GM18508 (cell line): ENCODE data around the gene RSRP1.

Source experiments
- ATAC-seq: cut with Tn5 transposase; IDR thresholded peaks from one replicate; pipeline ENCODE4 v1.9.1; 2021; ENCODE audit warnings: moderate number of reproducible peaks; ENCODE audit not compliant: insufficient read depth, unreplicated experiment

The RSRP1 gene

GRCh38 chr1:25220666-25221065, 26.6 kb downstream of the RSRP1 start:
- no peak for ATAC-seq

DNA sequence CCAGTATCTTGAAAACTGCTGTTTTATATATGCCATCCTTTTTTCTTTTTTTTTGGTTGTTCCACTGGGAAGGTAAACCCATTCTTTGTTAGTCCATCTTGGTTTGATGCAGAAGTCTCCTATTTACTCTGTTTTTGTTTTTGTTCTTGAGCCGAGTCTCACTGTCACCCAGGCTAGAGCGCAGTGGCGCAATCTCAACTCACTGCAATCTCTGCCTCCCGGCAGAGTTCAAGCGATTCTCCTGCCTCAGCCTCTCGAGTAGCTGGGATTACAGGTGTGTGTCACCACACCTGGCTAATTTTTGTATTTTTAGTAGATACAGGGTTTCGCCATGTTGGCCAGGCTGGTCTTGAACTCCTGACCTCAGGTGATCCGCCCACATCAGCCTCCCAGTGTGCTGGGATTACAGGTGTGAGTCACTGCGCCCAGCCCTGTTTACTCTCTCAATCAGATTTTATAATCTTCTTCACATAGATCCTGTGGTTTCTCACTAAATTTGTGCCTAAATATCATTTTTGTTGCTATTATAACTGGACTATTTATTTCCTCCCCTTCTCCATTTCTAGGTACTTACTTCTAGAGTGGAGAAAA, 27.5 kb downstream of the RSRP1 start:
- ATAC-seq = no peak

DNA sequence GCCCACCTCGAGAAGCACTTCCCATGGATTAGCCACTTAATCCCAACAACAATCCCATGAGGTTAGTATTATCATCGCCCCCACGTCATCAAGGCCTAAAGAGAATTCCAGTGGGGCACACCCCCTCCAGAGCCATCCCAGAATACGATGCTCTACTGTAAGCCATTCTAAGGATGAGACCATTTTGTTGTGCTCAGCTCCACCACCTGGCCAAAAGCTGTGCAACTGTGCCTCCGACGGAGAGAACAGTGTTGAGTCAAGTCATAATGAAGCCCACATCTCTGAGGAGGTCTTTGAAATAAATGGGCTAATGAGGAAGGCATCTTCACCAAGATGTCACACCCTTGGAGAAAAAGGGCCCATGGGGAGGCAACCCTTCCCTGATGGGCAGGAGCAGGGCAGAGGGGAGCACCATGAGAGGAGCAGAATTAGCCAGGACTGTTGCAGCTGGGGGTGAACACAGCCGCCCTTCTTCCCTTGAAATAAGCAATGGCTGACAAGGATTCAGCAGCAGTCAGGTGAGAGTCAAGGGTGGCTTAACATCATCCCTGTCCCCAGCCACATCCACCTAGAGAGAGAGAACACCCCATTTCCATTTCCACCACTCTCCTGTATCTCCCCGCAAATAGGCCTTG, 29.5 kb downstream of the RSRP1 start:
- ATAC-seq = no peak

DNA sequence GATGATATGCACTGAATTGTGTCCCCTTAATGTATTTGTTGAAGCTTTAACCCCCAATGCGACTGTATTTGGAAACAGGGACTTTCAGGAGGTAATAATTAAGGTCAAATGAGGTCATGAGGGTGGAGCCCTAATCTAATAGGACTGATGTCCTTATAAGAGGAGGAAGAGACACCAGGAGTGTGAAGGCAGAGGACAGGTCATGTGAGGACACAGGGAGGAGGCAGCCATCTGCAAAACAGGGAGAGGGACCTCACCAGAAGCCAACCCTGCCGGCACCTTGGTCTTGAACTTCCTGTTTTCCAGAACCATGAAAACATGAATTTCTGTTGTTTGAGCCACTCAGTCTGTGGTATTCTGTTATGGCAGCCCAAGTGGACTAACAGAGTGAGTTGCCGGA, 30.2 kb downstream of the RSRP1 start:
- no peak for ATAC-seq

GRCh38 chr1:25216123-25216522, 31.1 kb downstream of the RSRP1 start:
- no peak for ATAC-seq

DNA sequence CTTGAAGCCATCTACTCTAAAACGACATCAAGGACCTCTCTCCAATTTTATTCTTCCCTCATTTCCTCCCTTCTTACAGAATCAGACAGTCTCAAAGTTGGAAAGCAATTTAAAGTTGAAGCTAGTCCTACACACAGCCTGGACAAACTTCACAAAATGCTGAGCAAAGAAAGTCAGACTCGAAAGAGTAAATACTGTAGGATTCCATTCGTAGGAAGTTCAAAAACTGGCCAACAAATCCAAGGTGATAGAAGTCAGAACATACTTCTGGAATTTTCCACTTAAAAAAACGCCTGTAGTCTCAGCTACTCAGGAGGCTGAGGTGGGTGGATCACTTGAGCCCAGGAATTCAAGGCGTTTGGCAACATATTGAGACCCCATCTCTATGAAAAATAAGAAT, 34.5 kb downstream of the RSRP1 start:
- ATAC-seq = no peak

DNA sequence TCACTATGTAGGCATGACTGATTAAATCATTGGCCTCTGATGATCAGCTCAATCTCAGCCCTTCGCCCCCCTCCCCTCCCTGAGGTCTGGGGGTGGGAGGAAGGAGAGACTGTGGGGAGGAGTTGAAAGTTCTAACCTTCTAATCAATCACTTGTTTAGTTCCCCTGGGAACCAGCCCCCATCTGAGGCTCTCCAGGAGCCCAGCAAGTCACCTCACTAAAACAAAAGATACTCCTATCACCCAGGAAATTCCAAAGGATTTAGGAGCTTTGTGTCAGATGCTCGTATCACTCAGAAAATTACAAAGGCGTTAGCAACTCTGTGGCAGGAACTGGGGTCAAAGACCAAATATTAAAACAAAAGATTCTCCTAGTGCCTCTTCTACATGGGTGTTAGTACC, 36.5 kb downstream of the RSRP1 start:
- no peak for ATAC-seq

DNA sequence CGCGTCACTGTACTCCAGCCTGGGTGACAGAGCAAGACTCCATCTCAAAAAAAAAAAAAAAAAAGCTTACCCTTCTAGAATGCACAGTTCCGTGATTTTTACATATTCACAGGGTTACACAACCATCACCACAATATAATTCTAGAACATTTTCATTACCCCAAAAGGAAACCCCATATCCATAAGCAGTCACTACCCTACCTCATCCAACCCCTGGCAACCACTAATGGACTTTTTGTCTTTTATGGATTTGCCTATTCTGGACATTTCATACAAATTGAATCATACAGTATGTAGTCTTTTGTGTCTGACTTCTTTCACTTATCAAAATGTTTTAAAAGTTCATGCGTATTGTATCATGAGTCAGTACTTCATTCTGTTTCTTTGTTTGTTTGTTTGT, 37.7 kb downstream of the RSRP1 start:
- ATAC-seq = no peak

GRCh38 chr1:25208561-25209222, 38.6 kb downstream of the RSRP1 start:
- ATAC-seq = no peak

GRCh38 chr1:25208092-25208491, 39.2 kb downstream of the RSRP1 start:
- ATAC-seq = no peak

- ATAC-seq = no peak
Observed at GRCh38 chr1:25206201-25206600, 41.1 kb downstream of the RSRP1 start.

DNA sequence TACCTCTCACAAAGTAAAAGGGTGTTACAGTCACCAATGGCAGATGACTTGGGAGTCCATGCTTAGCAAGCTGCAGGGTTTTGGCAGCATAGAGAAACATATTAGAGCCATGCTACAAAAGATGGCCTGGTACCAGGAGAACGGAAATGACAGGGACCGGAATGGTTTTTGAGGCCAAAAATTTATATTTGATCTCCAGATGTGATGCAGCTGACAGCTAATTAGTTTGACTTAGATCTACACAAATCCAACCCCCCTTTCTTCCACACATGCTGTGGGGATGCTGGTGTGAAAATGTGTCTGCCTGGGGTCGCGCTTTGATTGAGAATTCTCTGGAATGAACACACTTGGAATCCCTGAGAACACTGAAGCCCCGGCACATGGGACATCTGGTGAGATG, 41.5 kb downstream of the RSRP1 start:
- ATAC-seq = no peak

DNA sequence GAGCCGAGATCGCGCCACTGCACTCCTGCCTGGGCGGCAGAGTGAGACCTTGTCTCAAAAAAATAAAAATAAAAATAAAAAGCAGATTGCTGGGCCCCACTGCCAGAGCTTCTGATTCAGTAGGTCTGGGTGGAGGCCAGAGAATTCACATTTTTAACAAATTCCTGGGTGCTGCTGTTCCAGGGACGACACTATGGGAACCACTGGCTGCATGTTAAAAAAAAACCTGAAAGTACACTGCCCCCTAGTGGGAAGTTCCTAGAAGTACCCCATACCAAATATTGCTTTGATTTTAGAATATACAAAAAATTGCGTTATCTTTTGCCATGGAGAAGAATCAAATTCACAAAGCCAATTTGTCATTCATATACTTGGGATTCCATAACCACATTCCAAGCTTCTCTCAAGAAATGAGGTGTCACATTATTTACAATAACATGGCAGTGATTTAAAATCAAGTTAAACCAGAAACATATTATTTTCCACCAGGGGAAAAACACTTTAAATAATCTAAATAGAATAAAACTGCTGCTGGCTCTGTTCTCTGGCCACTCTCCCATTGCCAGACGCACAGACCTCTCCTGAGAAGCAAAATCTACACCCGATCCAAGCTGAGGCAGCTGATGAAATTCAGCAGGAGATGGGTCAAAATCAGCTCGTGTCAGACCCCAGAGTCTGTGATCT, 42.3 kb downstream of the RSRP1 start:
- no peak for ATAC-seq

- ATAC-seq = no peak
Observed at GRCh38 chr1:25201006-25201405, 46.2 kb downstream of the RSRP1 start.

GRCh38 chr1:25199819-25200620, 47.2 kb downstream of the RSRP1 start:
- no peak for ATAC-seq

DNA sequence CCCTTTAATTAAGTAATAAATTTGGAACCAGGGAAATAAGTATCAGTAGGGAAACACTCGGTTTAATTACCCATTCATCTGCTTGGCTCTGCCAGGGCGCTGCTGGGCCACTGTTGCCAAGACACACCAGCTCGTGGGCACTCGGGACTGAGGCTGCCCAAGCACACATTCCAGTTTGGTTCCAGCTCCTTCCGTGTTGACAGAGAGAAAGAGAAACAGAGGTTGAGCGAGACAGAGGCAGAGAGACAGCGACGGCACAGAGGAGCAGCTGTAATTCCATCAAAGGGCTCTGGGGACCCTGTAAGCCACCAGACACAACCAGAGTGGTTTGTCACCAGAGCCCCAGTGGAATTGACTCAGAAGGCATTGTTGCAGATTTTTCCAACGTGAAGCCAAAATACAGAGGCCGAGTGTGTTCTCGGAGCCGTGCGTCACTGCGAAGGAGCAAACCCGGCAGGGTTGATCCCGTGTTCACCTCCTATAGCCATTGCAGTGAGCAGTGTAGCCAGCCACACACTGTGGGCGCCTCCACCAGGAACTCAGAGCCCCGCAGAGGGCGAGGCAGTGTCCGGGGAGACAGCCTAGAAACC, 48.5 kb downstream of the RSRP1 start:
- no peak for ATAC-seq

DNA sequence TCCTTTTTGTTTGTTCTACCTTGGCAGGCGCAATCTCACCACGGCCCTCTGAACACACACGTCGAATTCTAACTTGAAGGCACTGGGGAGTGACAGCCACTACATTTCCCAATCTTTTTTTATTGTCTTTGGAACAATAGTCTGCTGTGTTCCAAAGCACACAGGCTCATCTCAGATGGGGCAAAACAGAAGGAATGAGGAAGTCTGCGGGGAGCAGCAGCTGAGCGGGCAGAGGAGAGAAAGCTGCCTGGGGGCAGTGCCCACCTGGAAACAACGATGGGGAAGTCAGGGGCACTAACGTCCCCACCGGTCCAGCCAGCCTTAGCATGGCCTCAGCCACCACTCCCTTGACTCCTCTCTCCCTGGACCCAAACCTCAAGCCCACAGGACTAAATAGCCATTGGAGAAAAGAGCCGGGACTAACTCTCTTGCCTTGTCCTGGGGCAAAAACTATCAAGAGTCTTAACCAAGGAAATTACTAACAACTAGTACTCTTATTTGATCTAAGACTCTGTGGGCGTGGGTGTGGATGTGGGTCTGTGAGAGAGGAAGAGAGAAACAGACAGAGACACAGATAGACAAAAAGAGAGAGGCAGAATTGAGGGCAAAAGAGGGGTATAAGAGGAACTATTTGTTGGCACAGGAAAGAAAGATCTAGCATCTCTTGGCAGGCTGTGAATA, 49.1 kb downstream of the RSRP1 start:
- ATAC-seq = no peak

DNA sequence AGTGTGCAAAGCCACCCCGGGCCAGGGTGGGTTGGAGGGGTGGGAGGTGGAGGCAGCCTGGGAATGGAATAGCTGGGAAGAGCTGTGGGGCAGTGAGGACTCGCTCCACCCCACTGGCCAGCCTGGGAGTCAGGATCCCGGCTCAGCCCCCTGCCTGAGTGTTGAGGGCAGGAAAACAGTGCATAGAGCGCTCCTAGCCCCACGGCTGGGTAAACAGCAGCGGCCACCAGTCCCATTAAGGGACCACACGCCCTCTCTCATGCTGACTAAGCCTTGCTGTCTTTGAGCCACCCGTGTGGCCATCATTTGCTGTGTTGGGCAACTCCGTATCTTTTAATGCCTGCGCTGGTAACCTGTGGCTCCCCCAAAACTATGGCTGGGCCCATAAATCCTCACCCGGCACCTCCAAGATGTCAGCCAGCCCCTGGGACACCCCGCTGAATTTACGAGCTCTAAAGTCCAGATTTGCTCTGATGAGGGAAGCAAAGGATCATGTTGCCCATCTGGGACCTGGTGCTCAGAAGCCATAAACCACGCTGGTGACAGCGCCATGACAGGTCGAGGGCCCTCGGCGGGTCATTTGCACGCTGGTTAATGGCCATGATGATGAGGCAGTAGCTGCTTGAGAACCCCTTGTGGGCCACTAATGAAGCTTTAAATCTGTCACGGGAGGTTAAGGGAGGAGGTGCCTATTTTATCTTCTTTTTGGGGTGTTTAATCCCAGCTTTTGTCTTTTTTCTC, 49.8 kb downstream of the RSRP1 start:
- no peak for ATAC-seq

DNA sequence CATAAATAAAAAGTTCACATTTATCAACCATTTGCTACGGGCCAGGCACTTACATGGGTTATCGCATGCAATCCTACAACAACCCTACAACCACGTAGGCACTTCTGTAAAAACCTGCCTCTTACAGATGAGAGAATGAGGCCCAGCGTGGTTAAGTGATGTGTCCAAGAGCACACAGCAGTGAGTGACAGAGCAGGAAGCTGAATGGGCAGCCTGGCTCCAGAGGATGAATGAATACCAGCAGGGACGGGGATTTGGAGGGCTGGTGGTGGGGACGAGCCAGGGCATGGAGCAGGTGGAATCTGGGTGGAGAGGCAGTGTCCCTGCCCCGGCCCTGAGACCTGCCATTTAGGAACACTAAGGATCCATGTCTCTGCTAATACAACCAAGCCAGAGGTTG, 50.4 kb downstream of the RSRP1 start:
- ATAC-seq = no peak
